DMS153 treated with DMSO at 0.1 percent for 48 hours (cell line): ENCODE measurements around the gene HSD17B13.

ENCODE experiments used
- DNase-seq: peaks from one replicate; lab custom pipeline; 2025; ENCODE audit not compliant: unreplicated experiment; lab: John Stamatoyannopoulos, UW

HSD17B13 gene

DNA sequence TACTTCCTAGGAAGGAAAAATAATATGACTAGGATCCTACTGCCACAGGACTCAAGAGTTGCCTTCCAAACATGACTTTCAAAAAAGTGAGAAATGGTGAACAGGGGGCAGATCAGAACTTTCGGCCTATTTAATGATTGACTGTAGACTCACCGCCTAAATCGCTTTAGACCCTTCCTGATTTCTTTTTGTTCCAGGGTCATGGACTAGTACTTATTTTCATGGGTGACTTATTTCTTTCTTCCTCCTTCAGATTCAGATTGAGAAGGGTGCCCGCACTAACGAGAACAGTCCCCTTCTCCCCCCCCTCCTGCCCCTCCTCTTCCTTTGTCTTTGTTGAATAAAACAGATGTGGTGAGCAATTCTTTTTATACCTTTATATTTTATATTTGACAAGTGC is 54.3 kb downstream of the HSD17B13 start:
- DNase-seq = no peak

DNA sequence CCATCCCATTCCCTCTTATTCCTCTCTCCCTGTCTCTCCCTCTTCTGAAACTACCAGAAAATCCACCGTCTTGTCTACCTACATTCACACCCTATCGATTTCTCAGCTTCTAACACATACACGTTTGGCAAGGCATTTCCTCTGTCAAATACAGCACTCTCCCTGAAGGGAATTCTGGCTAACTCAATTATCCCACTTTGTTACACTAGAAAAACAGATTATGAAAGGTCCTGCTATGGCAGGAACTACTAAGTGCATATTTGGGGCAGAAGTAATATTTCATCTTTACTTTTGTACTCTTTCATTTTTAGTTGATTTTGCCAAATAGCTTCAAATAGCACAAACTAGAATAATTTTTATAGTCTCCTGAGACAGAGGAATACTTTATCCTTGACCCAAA is 55.7 kb downstream of the HSD17B13 start:
- DNase-seq = no peak

DNA sequence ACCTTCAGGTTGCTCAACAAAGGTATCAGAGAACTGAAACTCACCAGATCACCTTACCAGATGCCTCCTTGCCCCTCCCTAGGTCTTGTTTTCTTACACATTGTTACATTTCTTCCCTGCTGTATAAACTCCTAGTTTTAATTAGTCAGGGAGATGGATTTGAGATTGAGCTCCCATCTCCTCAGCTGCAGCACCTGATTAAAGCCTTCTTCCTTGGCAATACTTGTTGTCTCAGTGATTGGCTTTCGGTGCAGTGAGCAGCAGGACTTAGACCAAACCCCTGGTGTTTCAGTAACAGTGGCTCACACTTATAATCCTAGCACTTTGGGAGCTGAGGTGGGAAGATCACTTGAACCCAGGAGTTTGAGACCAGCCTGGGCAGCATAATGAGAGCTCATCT is 59.8 kb downstream of the HSD17B13 start:
- DNase-seq = no peak

DNA sequence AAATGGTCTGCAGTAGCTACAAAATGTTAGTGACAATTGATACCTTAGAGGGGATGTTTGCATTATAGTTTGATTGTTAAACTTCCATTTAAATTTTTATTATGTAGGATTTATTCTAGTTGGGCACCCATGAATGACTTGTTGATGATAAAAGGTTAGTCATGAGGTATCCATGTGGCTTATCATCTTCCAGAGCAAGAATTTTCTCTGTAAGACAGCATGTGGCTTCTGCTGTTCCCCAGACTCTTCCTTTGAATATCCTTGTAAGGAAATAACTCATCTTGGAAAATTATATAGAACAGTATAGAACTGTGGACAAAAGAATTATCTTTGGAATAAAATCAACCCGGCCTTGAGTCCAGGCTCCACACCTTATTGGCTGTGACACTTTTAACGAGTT is 62.2 kb downstream of the HSD17B13 start:
- no peak for DNase-seq

DNA sequence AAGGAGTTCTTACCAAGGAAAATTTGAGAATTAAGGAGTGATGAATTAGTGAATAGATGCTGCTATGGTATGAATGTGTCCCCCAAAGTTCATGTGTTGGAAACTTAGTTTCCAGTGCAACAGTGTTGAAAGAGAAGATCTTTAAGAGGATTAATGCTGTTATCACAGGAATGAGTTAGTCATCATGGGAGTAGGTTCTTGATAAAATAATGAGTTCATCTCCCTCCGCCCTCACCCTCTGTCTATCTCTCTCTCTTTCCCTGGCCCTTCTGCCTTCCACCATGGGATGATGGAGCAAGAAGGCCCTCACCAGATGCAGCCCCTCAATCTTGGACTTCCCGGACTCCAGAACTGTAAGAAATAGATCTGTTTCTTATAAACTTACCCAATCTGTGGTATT is 64.0 kb downstream of the HSD17B13 start:
- no peak for DNase-seq

DNA sequence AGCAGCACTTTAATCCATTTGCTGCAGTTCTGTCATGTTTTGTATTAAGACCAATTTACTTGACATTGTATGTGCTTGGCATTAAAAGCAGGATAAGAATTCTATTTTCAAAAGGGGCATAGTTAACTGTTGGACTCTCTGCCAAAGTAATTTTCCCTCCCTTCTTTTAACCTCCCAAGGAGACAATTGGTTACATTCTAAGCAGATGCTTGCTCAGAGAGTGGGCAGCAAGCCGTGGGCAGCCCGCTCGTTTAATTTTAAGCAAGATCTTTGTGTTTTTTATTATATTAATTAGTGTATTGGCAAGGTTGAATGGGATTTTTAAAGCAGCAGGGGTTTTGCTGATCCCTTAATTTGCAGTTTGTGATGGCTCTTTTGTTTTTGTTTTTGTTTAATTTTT is 65.2 kb downstream of the HSD17B13 start:
- no peak for DNase-seq

DNA sequence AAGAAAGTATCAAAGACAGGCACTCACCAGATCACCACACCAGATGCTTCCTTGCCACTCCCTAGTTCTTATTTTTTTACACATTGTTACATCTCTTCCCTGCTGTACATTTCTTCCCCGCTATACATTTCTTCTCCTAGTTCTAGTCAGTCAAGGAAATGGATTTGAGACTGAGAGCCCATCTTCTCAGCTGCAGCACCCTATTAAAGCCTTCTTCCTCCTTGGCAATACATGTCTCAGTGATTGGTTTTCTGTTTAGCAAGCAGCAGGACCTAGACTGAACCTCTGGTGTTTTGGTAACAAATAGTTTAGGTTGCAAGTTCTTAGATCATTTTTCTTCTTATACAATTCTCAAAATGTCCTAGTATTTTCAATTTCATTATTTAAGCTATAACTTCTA is 66.9 kb downstream of the HSD17B13 start:
- DNase-seq = no peak
